H1 (cell line): ENCODE results near the gene BRD4. TPM values are rescaled to one million over a fixed set of nuclear protein-coding genes. Genes with fewer than 3 reads are reported as not detected.
A peak's percentile ranks its signal among the peaks of the same experiment; 100 is the strongest.

ENCODE experiments used
- CTCF ChIA-PET: fragments of 300-600 bp; sonication (Branson Sonifier 250); formaldehyde crosslinking; loops from one replicate; lab custom pipeline; 2021; ENCODE audit not compliant: partially characterized antibody; lab: Charles Lee
- POLR2A ChIA-PET: fragments of 300-600 bp; sonication (Branson Sonifier 250); formaldehyde crosslinking; loops from one replicate; lab custom pipeline; 2021; ENCODE audit warnings: inconsistent platforms; ENCODE audit not compliant: partially characterized antibody; lab: Charles Lee
- DNase-seq, 2 experiments: peaks; one replicate each; pipeline versions ENCODE4 v3.0.0 to v3.0.0-alpha.2; 2010 to 2022; ENCODE audit warnings: low spot score in 2 of 2, low read depth in 1 of 2, mixed read lengths in 1 of 2
- FAIRE-seq: peaks from 2 replicates; lab custom pipeline; 2011; peaks lifted over from hg19 to GRCh38; lab: Jason Lieb, UNC
- H2AFZ ChIP-seq: 2 replicates; pipeline ENCODE4 v1.8.1; 2012; ENCODE audit warnings: low read length, inconsistent platforms
- H2AK5ac ChIP-seq: 2 replicates; pipeline ENCODE4 v1.6.1; 2013; ENCODE audit warnings: low read depth, low read length
- H2BK120ac ChIP-seq: replicated peaks from 2 replicates; pipeline ENCODE3; 2013; ENCODE audit warnings: low read depth, low read length, inconsistent platforms
- H2BK12ac ChIP-seq: 2 replicates; pipeline ENCODE4 v1.6.1; 2013; ENCODE audit warnings: low read depth, low read length
- H2BK15ac ChIP-seq: 2 replicates; pipeline ENCODE4 v1.6.1; 2013; ENCODE audit warnings: low read length
- H2BK20ac ChIP-seq: 2 replicates; pipeline ENCODE4 v1.6.1; 2013; ENCODE audit warnings: low read length
- H2BK5ac ChIP-seq: 2 replicates; pipeline ENCODE4 v1.6.1; 2013; ENCODE audit warnings: low read depth, low read length
- H3K14ac ChIP-seq: 2 replicates; pipeline ENCODE4 v1.6.1; 2013; ENCODE audit warnings: inconsistent platforms; ENCODE audit not compliant: insufficient read length
- H3K18ac ChIP-seq: 2 replicates; pipeline ENCODE4 v1.6.1; 2013; ENCODE audit warnings: low read length; ENCODE audit errors: extremely low read depth
- H3K23ac ChIP-seq: 2 replicates; pipeline ENCODE4 v1.6.1; 2013; ENCODE audit warnings: inconsistent platforms; ENCODE audit not compliant: insufficient read length
- H3K23me2 ChIP-seq: 2 replicates; pipeline ENCODE4 v1.6.1; 2013; ENCODE audit warnings: low read depth, low read length
- H3K27ac ChIP-seq: 2 replicates; pipeline ENCODE4 v1.6.1; 2011; ENCODE audit warnings: low read depth, low read length, inconsistent platforms
- H3K27me3 ChIP-seq, 4 experiments: replicated peaks in 1 of 4; 1 replicate in 1 of 4; 2 replicates in 3 of 4; pipeline versions ENCODE4 v1.6.1 to v1.8.1; 2011 to 2013; ENCODE audit warnings: low read length in 3 of 4, mild to moderate bottlenecking in 3 of 4, inconsistent platforms in 2 of 4, mixed read lengths in 2 of 4, moderate library complexity in 1 of 4; ENCODE audit not compliant: control insufficient read depth in 3 of 4, insufficient read depth in 3 of 4; ENCODE audit errors: extremely low read depth in 1 of 4
- H3K36me3 ChIP-seq, 4 experiments: 2 replicates each; pipeline versions ENCODE4 v1.6.1 to v1.8.1; 2011 to 2013; ENCODE audit warnings: mild to moderate bottlenecking in 4 of 4, low read length in 3 of 4, moderate library complexity in 2 of 4, control low read depth in 1 of 4, inconsistent platforms in 1 of 4; ENCODE audit not compliant: insufficient read depth in 4 of 4, control insufficient read depth in 2 of 4
- H3K4ac ChIP-seq: replicated peaks from 2 replicates; pipeline ENCODE3; 2013; ENCODE audit warnings: low read length, low read depth, mixed read lengths, inconsistent platforms; ENCODE audit not compliant: insufficient read length
- H3K4me1 ChIP-seq, 4 experiments: replicated peaks in 1 of 4; 1 replicate in 1 of 4; 2 replicates in 3 of 4; pipeline versions ENCODE4 v1.6.1 to v1.8.1; 2011 to 2013; ENCODE audit warnings: low read length in 3 of 4, inconsistent platforms in 2 of 4, mixed read lengths in 1 of 4; ENCODE audit not compliant: insufficient read depth in 4 of 4, control insufficient read depth in 3 of 4
- H3K4me2 ChIP-seq, 2 experiments: 2 replicates each; pipeline versions ENCODE4 v1.6.1 to v1.8.1; 2011 to 2013; ENCODE audit warnings: low read depth in 2 of 2, low read length in 2 of 2, control low read depth in 1 of 2, inconsistent platforms in 1 of 2, mild to moderate bottlenecking in 1 of 2; ENCODE audit not compliant: insufficient read depth in 1 of 2
- H3K4me3 ChIP-seq, 4 experiments: fragments of 200-600, 300-600 bp in 1 of 4; sonication (generic), shearing (Covaris generic), sonication (Bioruptor Twin) in 1 of 4; 2 replicates each; pipeline versions ENCODE4 v1.5.1 to v1.8.1; 2011 to 2016; ENCODE audit warnings: low read length in 4 of 4, low read depth in 3 of 4, control low read depth in 2 of 4, inconsistent platforms in 2 of 4, mild to moderate bottlenecking in 2 of 4, mixed read lengths in 1 of 4, moderate library complexity in 1 of 4; ENCODE audit not compliant: insufficient read depth in 2 of 4; ENCODE audit errors: extremely low read depth in 1 of 4
- H3K56ac ChIP-seq: replicated peaks from 2 replicates; pipeline ENCODE3; 2013; ENCODE audit warnings: low read depth, mild to moderate bottlenecking, mixed read lengths, low read length, inconsistent platforms; ENCODE audit not compliant: insufficient read length
- H3K79me1 ChIP-seq: 2 replicates; pipeline ENCODE4 v1.6.1; 2013; ENCODE audit warnings: low read depth, low read length, control low read depth
- H3K79me2 ChIP-seq, 2 experiments: 2 replicates each; pipeline versions ENCODE4 v1.6.1 to v1.8.1; 2012 to 2013; ENCODE audit warnings: low read length in 2 of 2, mild to moderate bottlenecking in 2 of 2, inconsistent platforms in 1 of 2; ENCODE audit not compliant: insufficient read depth in 2 of 2, control insufficient read depth in 1 of 2
- H3K9ac ChIP-seq, 4 experiments: replicated peaks in 1 of 4; 1 replicate in 1 of 4; 2 replicates in 3 of 4; pipeline versions ENCODE4 v1.6.1 to v1.8.1; 2011 to 2013; ENCODE audit warnings: low read depth in 3 of 4, low read length in 3 of 4, control low read depth in 2 of 4, mild to moderate bottlenecking in 2 of 4, moderate library complexity in 2 of 4, inconsistent platforms in 1 of 4; ENCODE audit errors: extremely low read depth in 1 of 4
- H3K9me3 ChIP-seq, 2 experiments: 2 replicates each; pipeline versions ENCODE4 v1.6.1 to v1.8.1; 2012 to 2013; ENCODE audit warnings: mild to moderate bottlenecking in 2 of 2, moderate library complexity in 2 of 2, control low read depth in 1 of 2, inconsistent platforms in 1 of 2, low read depth in 1 of 2, low read length in 1 of 2, mixed read lengths in 1 of 2; ENCODE audit not compliant: insufficient read depth in 2 of 2
- H4K20me1 ChIP-seq, 2 experiments: replicated peaks in 1 of 2; 2 replicates each; pipeline versions ENCODE3 to v1.8.1; 2011 to 2013; ENCODE audit warnings: inconsistent platforms in 2 of 2, low read length in 2 of 2, mild to moderate bottlenecking in 1 of 2; ENCODE audit not compliant: insufficient read depth in 2 of 2, control insufficient read depth in 1 of 2
- H4K5ac ChIP-seq: 2 replicates; pipeline ENCODE4 v1.6.1; 2013; ENCODE audit warnings: low read length, low read depth, mixed read lengths, inconsistent platforms; ENCODE audit not compliant: insufficient read length
- H4K8ac ChIP-seq: 2 replicates; pipeline ENCODE4 v1.8.0; 2013; ENCODE audit warnings: mild to moderate bottlenecking, moderate library complexity, low read length, inconsistent platforms; ENCODE audit not compliant: insufficient read depth; ENCODE audit errors: extremely low read depth
- H4K91ac ChIP-seq: replicated peaks from 2 replicates; pipeline ENCODE3; 2013; ENCODE audit warnings: low read length, mixed read lengths, inconsistent platforms; ENCODE audit not compliant: insufficient read length
- CTBP2 ChIP-seq: IDR thresholded peaks from 2 replicates; pipeline ENCODE4 v1.7.0; 2011; ENCODE audit warnings: borderline replicate concordance, mild to moderate bottlenecking, moderate library complexity, mixed read lengths, low read length; ENCODE audit not compliant: insufficient read depth, insufficient read length
- CTCF ChIP-seq, 3 experiments: IDR thresholded peaks; 1 replicate in 2 of 3; 2 replicates in 1 of 3; pipeline versions ENCODE4 v1.5.1 to v1.6.1; 2011; ENCODE audit warnings: low read length in 3 of 3, mild to moderate bottlenecking in 3 of 3, inconsistent platforms in 2 of 3, low read depth in 1 of 3, moderate library complexity in 1 of 3; ENCODE audit not compliant: insufficient read depth in 1 of 3; ENCODE audit errors: control extremely low read depth in 1 of 3
- RAD21 ChIP-seq, 2 experiments: IDR thresholded peaks in 1 of 2; conservative IDR thresholded peaks in 1 of 2; 2 replicates each; pipeline ENCODE4 v1.6.1; 2011; ENCODE audit warnings: low read depth in 2 of 2, low read length in 2 of 2, improper control_type of control experiment in 1 of 2, inconsistent platforms in 1 of 2, mild to moderate bottlenecking in 1 of 2, moderate library complexity in 1 of 2
- WGBS, 2 experiments: shearing (Covaris generic) in 1 of 2; methylation state at CpG; one replicate each; pipeline versions ENCODE4 v1.1.6 to v1.1.7; 2013 to 2015; ENCODE audit warnings: low lambda C conversion rate in 2 of 2, mixed read lengths in 2 of 2, inconsistent platforms in 1 of 2, low coverage in 1 of 2, missing lambda C conversion rate in 1 of 2; ENCODE audit not compliant: insufficient replicate concordance in 2 of 2, insufficient coverage in 1 of 2, insufficient read length in 1 of 2; ENCODE audit errors: extremely low coverage in 1 of 2, missing lambda C conversion rate in 1 of 2; 5-methylcytosine and 5-hydroxymethylcytosine counted together
- polyA plus RNA-seq, 7 experiments: library from polyadenylated mRNA; depleted of rRNA in 3 of 7; stranded (reverse) in 5 of 7; unstranded in 2 of 7; fragments of >200 nt in 5 of 7; fragments of 200-250 nt in 2 of 7; gene quantifications; 1 replicate in 5 of 7; 2 replicates in 1 of 7; 4 replicates in 1 of 7; pipeline versions ENCODE4 v1.2.1 to v1.2.3, GENCODE V29; 2011 to 2013; ENCODE audit warnings: missing spikeins in 2 of 7, mixed read lengths in 2 of 7
- total RNA-seq: library from RNA; stranded (reverse); fragmentation: NEBNext Ultra II Directional; extraction: Animal tissue kit (Norgen Biotek cat#: 25700); gene quantifications from 2 replicates; pipeline ENCODE4 v1.2.1, GENCODE V29; 2021

BRD4 gene
- total and polyA plus RNA-seq, 2 of the 8 experiments (the other 6 are each of a cell fraction or from before 2014, with no cell fraction given) = 14.1 to 146 TPM

- H2BK120ac ChIP-seq = no peak overlapping the region
- no peak overlapping the region for H3K56ac ChIP-seq
- no peak overlapping the region for H3K9ac ChIP-seq
- ChIA-PET POLR2A (interaction anchor here (1.1 to 5.0 kb wide), 6 partner anchors 14 to 127 kb away, joined by 3 to 21 read pairs (median 4); partner anchors contain the start of gene AKAP8), CTCF (interaction anchor here (0.7 to 6.5 kb wide), 35 partner anchors 8 to 202 kb away, joined by 3 to 81 read pairs (median 5); partner anchors contain the start of genes BRD4 and EPHX3)
- H3K27ac ChIP-seq = no peak overlapping the region
- H3K79me2 ChIP-seq = peaks cover 0 to 11% of the 10 kb centered on the region in 2 experiments; a peak in 2 of 4 replicates
- peaks cover 36 to 42% of the 10 kb centered on the region in 2 experiments for H4K20me1 ChIP-seq
- no peak overlapping the region for H2AK5ac ChIP-seq
- peaks cover 7% of the 10 kb centered on the region for H3K79me1 ChIP-seq
- no peak overlapping the region for H4K91ac ChIP-seq
- no peaks in the 10 kb centered on the region for H3K27me3 ChIP-seq
- no peak overlapping the region for H4K8ac ChIP-seq
- no peak overlapping the region for H2AFZ ChIP-seq
- no peak overlapping the region for H3K23ac ChIP-seq
- no peak overlapping the region for H3K4me2 ChIP-seq
- DNase-seq = peak in 1 of 2 experiments; percentile 61
- no peak overlapping the region for H2BK20ac ChIP-seq
- no peak overlapping the region for H3K14ac ChIP-seq
- no peaks in the 10 kb centered on the region for H3K23me2 ChIP-seq
- peaks cover 32 to 67% (median 47%) of the 10 kb centered on the region in 4 experiments for H3K36me3 ChIP-seq
- no peak overlapping the region for H4K5ac ChIP-seq
- WGBS, 2 experiments = 86% methylated on average over 9 of the region's 9 CpGs; no CpG with 5 or more reads in 1 of the 2 experiments
- H3K9me3 ChIP-seq = no peaks in the 10 kb centered on the region
- no peak overlapping the region for H3K4me3 ChIP-seq
- peaks cover 0 to 15% (median 4%) of the 10 kb centered on the region in 4 experiments; a peak in 5 of 7 replicates for H3K4me1 ChIP-seq
- FAIRE-seq = no peak
- 0 out of 2 replicates have a peak overlapping the region, but pooled peaks have one; percentile 48 for H3K18ac ChIP-seq
- 0 out of 2 replicates have a peak overlapping the region, but pooled peaks have one; percentile 39 for H2BK12ac ChIP-seq
- H2BK5ac ChIP-seq = 0 out of 2 replicates have a peak overlapping the region, but pooled peaks have one; percentile 75
- no peak overlapping the region for H2BK15ac ChIP-seq
- TF ChIP-seq RAD21 (IDR thresholded peaks at IDR 0.05 in 1 of 2, conservative IDR thresholded peaks at IDR 0.05 in 1 of 2; ENCODE audit: low read depth in 2 of 2, low read length in 2 of 2) = peak; percentile 15 to 42; a peak in 2 of 4 replicates
- no peak for TF ChIP-seq CTBP2
- TF ChIP-seq CTCF (IDR thresholded peaks at IDR 0.05; ENCODE audit: control extremely low read depth in 1 of 3, insufficient read depth in 1 of 3, low read depth in 1 of 3, low read length in 3 of 3) = peak; percentile 46 to 70 (median 55)
- H3K4ac ChIP-seq = no peak overlapping the region
Observed at GRCh38 chr19:15252398-15253018, 79.8 kb downstream of the BRD4 start.
